Stimulated activated CD4-positive, alpha-beta T cell treated with anti-CD3 and anti-CD28 coated beads, Interleukin-1b, Interleukin-23, amount 100 ng/mL, for 48 hours (primary cell): ENCODE measurements around the gene IL4I1.
"Not testable (repeated sequence)": the region's sequence is repeated elsewhere in the genome, so short reads cannot be mapped to it uniquely, and the experiment has no call there.

ENCODE experiments used
- DNase-seq: peaks from one replicate; pipeline ENCODE4 v3.0.0-alpha.2; 2020

The IL4I1 gene, protein sequence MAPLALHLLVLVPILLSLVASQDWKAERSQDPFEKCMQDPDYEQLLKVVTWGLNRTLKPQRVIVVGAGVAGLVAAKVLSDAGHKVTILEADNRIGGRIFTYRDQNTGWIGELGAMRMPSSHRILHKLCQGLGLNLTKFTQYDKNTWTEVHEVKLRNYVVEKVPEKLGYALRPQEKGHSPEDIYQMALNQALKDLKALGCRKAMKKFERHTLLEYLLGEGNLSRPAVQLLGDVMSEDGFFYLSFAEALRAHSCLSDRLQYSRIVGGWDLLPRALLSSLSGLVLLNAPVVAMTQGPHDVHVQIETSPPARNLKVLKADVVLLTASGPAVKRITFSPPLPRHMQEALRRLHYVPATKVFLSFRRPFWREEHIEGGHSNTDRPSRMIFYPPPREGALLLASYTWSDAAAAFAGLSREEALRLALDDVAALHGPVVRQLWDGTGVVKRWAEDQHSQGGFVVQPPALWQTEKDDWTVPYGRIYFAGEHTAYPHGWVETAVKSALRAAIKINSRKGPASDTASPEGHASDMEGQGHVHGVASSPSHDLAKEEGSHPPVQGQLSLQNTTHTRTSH

DNA sequence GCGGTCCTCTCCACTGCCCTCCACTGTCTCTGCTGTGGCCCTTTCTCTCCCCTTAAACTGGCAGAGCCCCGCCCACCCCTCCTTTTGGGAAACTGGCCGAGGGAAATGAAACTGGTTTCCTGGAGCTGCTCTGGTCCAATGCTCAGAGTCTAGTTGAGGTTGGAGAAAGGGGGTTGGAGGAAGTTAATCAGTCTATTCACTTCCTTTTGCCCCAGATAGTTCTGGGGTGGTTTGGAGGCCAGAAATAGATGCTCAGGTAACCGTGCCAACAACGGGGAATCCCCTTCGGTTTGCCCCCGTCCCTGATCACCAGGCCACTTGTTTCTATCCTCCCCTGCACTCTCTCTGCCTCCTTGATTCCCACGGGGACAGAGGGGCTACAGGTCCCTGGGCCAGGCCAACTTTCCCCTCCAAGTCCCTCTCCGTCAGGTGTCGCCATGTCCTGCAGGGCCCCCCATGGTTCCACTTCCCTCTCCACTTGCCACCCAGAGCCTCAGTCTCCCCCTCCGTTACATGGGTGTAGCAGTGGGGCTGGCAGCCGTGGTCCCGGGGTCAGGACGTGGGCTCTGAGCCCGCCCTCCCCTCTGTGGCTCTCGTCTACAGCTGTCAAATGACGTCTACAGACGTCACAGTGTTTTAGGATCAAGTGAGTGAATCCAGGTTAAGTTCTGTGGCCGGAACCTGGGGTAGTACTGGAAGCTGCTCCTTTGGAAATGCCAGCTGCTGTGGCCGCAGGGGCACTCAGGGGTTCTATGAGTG lies at the start of gene IL4I1:
Gene IL4I1, minus strand, starts transcription at position 25 of the 759 bp plus-strand sequence. CDS start 727 bp downstream, outside the sequence.
- DNase-seq = peak; percentile 64

DNA sequence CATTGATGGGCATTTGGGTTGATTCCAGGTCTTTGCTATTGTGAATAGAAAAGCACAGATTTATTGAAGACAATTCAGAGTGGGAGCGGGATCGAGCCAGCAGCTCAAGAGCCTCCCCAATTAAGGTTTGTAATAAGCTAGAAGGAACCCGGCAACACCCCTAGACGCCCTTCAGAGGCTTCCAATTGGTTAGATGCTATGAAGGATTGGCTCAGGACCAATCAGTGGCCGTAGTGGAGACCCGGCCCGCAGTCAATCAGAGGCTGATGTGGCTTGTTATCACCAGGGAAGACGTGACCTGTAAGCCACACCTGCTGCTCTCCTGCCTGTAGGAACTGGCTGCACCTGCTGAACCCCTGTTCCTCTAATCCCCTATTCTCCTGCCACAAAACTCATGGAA lies 49.7 kb upstream of the IL4I1 start:
- DNase-seq = no peak

DNA sequence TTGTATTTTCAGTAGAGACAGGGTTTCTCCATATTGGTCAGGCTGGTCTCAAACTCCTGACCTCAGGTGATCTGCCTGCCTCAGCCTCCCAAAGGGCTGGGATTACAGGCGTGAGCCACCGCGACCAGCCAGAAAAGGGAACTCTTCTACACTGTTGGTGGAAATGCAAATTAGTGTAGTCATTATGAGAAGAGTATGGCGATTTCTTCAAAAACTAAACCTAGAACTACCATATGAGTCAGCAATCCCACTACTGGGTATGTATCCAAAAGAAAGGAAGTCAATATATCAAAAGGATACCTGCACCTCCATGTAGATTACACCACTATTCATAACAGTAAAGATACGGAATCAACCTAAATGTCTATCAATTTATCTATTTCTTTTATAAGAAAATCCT lies 47.9 kb upstream of the IL4I1 start:
- DNase-seq = not testable (repeated sequence)

DNA sequence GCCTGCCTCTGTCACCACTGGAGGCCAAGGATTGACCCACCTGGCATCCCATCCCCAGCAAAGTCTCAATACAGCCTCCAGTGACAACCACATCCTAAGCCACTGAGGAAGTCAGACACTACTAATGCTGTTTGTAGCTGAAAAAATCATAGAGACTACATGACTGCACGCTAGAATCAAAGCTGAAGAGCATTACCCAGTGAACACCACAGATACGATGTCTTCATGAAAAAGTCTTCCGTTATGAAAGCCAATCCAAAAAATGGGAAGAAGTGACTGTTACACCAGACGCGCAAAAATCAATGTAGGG lies 43.8 kb upstream of the IL4I1 start:
- DNase-seq = no peak

DNA sequence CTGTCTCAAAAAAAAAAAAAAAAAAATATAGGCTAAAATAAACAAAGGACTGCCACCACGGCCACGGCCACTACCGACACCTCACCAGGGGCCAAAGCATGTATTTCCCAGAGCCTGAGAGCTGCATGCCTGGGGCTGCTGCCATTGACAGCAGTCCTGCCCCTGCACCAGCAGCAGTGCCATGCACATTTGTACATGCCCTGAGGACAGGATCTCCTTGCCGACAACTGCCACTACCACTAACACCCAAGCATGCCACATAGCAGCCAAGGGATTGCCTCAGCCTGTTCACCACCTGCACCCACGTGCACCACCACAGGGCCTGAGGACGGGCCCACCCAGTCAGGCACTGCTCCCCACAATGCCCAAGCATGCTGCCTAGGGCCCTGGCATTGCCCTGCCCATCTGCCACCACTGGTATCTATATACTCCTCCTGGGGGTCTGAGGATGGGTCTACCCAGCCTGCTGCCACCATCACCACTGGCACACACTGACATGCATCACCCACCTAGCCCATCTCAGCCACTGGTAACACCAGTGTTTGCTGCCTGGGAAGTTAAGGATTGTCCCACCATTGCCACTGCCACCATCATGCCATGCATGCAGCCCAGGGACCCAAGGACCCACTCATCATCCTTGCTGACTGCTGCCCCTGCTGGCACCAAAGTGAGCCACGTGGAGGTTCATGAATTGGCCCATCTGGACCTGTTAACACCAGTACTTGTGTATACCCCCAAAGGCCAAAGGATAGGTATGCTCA lies 43.2 kb upstream of the IL4I1 start:
- no peak for DNase-seq

DNA sequence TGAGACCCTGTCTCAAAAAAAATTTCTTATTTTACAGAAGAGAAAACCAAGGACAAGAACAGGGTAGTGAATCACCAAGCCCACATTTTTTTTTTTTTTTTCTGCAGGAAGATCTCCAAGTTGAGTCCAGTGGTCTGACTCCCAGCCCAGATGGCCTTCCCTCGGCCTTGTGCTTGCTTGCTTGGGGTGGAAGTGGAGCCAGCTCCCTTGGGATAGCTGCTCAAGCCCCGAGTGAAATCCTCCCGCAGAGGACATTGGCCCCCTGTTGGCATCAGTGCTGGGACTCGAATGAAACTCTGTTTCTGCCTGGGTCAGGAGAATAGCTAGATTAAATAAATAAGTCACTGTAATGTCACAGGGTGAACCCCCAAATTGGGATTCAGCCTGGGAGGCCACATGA lies 42.0 kb upstream of the IL4I1 start:
- DNase-seq = no peak

DNA sequence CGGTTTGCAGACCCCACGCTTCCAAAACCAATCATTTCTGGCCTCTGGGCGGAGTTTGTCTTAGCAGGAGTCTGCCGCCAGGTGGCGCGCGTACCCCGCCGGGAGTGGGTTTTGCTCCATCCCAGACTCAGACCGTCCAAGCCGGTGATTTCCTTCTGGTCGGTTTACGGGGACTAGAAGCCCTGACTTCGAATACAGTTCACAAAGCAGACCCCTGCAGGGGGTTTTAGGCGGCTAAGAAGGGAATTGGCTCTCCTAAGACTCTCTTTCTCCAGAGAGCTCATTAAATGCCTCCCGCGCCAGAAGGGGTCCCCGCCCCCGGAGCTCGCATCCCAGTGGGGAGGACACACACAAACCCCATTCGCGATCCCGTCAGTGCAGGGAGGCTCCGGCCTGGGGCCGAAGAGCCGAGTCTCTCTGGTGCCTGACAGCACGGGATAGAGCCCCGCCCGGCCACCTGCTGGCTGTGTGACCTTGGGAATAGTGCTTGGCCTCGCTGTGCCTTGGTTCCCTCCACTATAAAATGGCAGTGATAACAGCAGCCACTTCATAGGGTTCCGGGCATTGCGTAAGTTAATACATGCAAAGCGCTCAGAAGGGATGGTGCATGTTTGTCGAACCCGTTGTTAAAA lies 41.2 kb upstream of the IL4I1 start:
- peak; percentile 76 for DNase-seq

DNA sequence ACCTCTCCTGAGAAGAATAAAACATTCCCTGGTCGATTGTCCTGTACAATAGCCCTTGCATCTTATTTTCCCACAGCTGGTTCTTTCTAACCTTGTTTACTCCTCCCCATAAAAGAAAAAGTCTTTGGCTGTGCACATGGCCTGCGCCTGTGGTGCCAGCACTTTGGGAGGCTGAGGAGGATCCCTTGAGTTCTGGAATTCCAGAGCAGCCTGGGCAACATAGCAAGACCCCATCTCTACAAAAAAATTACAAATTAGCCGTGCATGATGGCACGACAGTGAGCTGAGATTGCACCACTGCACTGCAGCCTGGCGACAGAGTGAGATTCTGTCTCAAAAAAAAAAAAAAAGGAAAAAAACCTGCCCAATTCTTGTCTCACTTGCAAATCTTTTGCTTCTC lies 39.9 kb upstream of the IL4I1 start:
- DNase-seq = no peak

DNA sequence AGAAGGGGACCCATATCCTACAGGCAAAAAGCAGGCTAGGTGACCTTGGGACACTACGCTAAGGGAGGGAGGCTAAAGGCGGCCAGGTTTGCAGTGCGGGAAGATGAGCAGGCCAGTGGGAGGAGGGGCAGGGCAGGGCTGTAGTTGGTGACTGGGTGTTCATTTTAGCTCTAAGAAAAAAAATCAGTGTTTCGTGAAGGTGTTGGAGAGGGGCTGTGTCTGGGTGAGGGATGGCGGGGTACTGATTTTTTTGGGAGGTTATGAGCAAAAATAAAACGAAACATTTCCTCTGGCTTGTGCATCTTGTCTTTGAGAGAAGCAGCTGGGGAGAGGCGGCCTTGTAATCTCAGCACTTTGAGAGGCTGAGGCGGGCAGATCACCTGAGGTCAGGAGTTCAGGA lies 37.0 kb upstream of the IL4I1 start:
- DNase-seq = no peak

DNA sequence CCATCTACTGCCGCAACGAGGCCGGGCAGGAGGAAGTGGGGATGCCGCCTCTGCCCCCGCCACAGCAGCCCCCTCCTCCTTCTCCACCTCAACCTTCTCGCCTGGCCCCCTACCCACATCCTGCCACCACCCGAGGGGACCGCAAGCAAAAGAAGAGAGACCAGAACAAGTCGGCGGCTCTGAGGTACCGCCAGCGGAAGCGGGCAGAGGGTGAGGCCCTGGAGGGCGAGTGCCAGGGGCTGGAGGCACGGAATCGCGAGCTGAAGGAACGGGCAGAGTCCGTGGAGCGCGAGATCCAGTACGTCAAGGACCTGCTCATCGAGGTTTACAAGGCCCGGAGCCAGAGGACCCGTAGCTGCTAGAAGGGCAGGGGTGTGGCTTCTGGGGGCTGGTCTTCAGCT lies 36.0 kb upstream of the IL4I1 start:
- DNase-seq = no peak

DNA sequence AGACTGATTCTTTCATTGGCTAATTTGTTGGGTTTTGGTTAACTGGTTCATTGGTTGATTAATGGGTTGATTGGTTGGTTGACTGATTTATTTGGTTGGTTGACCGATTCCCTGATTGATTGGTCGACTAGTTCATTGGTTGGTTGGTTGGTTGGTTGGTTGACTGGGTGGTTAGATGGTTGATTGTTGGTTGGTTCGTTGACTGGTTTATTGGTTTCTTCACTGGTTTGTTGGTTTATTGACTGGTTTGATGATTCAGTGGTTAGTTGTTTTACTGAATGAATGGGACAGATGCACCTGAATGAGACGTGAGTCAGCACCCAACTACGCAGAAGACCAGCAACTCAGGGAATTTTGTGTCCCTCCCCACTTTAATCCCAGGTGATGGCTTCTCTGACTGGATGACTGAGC lies 35.4 kb upstream of the IL4I1 start:
- DNase-seq = no peak

DNA sequence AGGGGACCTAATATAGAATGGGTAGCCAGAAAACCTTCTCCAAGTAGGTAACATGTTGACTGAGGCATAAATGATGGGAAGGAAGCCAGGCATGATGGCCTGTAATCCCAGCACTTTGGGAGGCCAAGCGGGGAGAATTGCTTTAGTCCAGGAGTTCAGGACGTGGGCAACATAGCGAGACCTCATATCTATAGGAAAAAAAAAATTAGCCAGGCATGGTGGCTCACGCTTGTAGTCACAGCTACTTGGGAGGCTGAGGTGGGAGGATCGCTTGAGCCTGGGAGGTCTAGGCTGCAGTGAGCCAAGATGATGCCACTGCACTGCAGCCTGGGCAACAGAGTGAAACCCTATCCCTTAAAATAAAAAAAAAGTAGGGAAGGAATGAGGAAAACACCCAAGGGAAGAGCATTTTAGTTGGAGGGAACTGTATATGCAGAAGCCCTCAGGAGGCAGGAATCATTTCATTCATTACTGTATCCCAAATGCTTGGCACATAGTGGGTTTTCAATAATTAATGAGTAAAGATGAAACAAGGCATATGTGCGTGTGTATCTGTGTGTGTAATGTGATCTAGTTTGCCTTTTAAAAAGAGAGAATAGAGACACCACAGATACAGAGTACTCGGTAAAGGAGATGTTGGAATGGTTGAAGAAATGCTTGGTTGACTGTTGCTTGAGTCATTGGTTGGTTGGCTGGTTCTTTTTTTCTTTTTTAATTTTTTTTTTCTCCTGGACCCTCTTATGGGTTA lies 34.8 kb upstream of the IL4I1 start:
- no peak for DNase-seq

DNA sequence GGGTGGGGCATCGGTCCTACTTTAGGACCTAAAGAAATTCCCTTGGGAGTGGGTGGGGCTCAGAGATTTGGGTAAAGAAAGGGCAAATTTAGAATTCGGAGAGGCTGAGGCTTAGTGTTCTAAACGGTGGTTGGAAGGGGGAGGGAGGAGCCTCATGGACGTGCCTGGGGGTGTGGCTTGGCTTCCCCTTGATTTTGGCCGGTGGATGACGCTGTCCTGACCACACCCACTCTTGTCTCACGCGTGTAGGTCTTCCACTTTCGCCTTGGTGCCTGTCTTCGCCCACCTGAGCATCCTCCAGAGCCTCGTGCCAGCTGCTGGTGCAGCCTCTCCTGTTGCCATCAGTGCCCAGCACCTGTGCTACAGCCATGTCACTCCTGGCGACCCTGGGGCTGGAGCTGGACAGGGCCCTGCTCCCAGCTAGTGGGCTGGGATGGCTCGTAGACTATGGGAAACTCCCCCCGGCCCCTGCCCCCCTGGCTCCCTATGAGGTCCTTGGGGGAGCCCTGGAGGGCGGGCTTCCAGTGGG lies 33.9 kb upstream of the IL4I1 start:
- DNase-seq = no peak

DNA sequence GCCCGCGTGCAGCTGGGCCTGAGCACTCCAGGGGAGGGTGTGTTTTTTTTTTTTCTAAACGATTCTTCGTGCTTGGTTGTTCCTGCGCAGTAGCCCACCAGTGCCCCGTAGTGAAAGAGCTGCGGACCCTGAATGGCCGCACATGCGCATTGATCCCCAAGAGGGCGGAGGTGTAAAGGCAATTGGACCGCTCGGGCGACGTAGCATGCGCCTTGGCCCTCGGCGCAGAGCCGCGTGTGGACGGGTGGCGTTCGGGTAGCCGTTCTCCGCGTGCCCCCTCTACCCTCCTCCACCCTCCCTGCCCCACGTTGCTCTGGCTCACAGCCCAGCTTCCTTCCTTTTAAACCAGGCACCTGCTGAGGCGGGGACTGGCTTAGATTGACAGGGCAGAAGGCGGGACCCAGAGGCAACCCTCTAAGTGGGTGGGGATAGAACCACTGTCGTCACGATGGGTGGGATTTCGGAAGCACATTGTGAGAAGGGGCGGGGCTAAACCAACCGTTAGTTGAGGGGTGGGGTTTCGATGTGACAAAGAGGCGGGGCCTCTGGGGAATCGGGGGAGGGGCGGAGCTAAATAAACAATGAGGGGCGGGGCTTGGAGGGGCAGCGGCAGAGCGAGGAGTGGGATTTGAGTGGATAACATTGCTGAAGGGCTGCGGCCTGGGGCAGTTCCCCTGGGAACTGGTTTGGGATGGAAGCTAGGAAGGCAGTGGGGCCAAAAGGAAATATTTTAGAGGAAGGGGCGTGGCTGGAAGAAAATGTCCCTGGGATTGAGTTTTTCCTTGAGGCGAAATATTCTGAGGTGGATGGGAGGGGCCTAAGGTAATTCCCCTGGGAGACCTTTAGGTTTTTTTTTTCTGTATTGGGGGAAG lies 33.2 kb upstream of the IL4I1 start:
- peak; percentile 97 for DNase-seq

DNA sequence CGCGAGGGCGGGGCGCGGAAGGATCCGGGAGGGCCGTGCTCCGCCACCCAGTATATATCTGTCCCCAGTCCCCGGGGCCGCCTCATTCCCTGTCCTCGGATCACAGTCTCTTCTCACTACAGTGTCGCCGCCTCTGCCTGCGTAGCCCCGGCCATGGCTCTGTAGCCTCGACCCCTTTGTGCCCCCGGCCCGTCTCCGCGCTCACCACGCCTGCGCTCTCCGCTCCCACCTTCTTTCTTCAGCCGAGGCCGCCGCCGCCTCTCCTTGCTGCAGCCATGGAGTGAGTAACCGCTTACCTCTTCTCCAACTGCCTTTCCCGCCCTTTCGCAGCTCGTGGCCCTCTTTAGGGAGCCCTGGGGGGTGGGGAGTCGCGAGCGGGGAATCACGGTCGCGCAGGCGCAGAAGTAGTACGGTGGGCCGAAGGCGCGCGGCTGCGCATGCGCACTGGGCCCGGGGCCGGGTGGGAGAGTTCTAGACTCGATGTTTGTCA lies 32.5 kb upstream of the IL4I1 start, which contains the start of the genes ATF5 and NUP62:
Gene ATF5, plus strand, starts transcription at position 85 of the 490 bp plus-strand sequence. CDS start 1,646 bp downstream, outside the sequence.
Gene NUP62, minus strand, starts transcription at position 384 of the 490 bp plus-strand sequence. CDS start 19,697 bp downstream, outside the sequence.
- DNase-seq = peak; percentile 92

DNA sequence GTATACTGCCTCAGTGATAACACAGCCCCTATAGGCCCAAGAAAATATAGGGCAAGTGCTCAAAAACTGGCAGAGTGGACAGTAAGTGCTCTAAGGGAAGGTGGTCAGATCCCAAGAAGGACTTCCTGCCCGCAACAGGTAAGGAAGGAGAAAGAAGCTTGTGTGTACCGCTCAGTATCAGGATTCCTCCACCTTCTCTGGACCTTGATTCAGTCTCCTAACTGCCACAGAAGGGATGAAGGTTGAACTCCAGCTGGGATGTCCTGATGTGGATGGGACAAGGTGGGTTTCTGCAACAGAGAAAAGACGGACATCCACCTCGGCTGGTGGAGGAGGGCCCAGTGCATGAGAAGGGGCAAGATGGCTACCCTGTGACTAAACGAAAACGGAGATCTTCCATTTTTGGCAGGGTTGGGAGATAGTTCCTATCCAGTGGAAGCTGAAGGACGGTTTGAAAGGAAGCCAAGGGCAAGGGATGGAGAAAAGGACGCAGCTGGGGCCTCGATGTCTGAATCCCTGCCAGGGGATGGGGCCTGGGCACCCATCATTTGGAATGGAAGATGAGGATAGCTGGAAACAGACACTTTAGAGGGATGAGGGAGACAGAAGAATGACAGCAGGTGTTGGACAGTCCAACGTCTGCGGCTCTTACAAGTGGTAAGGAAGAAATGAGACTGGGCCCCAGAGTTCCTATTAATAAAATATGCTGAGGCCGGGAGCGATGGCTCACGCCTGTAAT lies 31.0 kb upstream of the IL4I1 start:
- no peak for DNase-seq

DNA sequence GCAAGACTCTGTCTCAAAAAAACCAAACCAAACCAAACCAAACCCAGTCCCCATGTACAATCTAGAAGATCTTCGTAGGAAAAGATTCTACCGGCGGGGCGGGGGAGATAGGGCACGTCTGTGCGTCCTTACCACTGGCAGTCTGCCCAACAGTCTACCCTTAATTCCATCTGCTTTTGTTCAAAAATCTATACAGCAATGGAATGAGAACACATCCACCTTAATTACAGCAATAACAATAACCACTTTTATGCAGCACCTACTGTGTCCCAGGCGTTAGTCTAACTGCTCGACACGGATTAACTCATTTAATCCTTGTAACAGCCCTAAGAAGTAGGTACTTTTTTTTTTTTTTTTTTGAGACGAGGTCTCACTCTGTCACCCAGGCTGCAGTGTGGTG lies 29.8 kb upstream of the IL4I1 start:
- no peak for DNase-seq

DNA sequence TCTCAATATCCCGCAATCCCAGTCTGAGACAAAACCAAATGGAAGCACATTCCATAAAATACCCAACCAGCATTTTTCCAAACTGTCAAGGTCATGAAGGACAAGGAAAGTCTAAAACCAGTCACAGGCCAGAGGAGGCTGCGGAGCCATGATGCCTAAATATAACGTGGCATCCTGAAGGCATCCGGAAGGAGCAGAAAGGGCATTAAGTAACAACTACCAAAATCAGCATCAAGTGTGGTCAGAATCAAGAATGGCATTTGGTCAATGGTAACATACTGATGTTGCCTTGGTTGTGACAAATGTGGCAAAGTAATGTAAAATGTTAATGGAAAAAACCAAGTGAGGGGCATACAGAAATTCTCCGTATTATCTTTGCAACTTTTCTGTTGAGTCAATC lies 28.8 kb upstream of the IL4I1 start:
- DNase-seq = no peak

DNA sequence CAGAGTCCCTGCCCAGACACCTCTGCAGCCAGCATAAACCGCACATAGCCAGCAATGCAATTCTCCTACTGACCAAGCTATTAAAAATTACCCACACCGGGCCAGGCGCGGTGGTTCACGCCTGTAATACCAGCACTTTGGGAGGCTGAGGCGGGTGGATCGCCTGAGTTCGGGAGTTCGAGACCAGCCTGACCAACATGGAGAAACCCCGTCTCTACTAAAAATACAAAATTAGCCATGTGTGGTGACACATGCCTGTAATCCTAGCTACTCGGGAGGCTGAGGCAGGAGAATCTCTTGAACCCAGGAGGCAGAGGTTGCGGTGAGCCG lies 28.2 kb upstream of the IL4I1 start:
- not testable (repeated sequence) for DNase-seq
